Neuron (in vitro differentiated cells): ENCODE results near the gene HARS1.

Experiments
- H2AFZ ChIP-seq: one replicate; pipeline ENCODE4 v1.6.1; 2013; ENCODE audit warnings: low read depth, mild to moderate bottlenecking, inconsistent platforms, low read length, moderate library complexity
- H3K27me3 ChIP-seq: one replicate; pipeline ENCODE4 v1.6.1; 2013; ENCODE audit warnings: low read length; ENCODE audit not compliant: insufficient read depth
- H3K36me3 ChIP-seq: one replicate; pipeline ENCODE4 v1.6.1; 2013; ENCODE audit warnings: low read length; ENCODE audit not compliant: insufficient read depth
- H3K4me1 ChIP-seq: one replicate; pipeline ENCODE4 v1.6.1; 2013; ENCODE audit warnings: low read length; ENCODE audit not compliant: insufficient read depth
- H3K4me3 ChIP-seq: 2 replicates; pipeline ENCODE4 v1.5.1; 2013; ENCODE audit warnings: mild to moderate bottlenecking, low read length, moderate library complexity
- H3K9me3 ChIP-seq: one replicate; pipeline ENCODE4 v1.6.1; 2013; ENCODE audit warnings: low read length

HARS1 gene

DNA sequence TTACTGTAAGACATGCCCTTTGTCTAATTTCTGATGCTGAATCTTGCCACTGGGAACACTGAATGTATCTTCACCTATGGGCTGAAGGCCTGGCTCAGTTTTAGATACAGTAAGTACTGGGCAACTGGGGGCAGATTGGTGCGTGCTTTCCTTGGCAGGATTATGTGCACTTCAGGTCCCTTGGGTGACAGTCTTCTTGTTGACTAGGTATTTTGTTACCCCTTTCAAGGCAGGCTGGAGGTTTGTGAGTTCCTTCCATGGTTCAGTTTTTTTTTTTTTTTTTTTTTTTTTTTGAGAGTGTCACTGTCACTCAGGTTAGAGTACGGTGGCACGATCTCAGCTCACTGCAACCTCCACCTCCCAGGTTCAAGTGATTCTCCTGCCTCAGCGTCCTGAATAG is 16.6 kb upstream of the HARS1 start:
- Histone ChIP-seq H3K36me3 (peaks cover 47% of the 10 kb centered on the region), H3K27me3 (no peaks in the 10 kb centered on the region), H2AFZ (no peak overlapping the region), H3K4me3 (no peak overlapping the region), H3K9me3 (no peaks in the 10 kb centered on the region), H3K4me1 (no peaks in the 10 kb centered on the region)

DNA sequence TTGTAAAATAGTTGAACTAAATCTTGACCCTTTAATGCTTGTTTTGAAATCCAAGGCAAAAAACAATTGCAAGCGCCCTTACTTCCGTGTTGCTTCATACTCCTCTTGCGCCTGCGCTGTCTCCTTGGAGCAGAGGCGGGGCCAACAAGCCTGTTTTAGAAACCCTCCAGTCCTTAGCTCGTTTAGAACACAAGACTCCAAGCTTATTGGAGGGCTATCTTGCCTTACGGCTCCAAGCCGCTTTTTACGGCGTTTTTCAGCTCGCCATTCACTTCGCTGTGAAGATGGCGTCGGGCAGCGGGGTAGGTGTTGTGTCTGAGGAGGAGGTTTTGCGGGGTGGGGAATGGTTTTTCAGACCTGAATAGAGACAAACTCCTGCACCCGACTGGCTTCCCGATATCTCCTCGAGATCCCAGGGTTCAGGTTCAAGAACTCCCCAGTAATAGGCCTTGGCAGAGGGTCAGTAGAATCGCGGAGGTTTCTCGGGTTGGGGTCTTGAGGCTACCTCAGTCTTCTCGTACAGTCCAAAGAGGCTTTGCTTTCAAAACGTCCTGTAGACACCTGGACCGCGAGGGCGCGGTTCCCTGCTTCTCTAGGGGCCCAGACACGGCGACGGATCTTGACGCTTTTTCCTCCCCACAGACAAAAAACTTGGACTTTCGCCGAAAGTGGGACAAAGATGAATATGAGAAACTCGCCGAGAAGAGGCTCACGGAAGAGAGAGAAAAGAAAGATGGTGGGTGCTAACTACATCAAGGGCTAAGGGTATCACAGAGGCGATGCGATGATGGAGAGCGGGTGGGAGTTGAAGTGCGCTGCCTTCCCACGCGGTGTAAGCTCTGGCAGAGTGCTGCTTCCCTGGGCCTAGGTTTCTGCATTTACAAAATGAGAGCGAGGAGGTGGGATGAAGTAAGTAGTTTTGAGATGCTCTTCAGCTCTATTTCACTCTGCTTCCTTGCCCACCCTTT is 9.3 kb upstream of the HARS1 start, which contains the start of gene ZMAT2:
Gene ZMAT2 (plus strand): TSS at position 271 of the 968 bp plus-strand sequence. CDS start 14 bp downstream, at position 285.
- H3K36me3 ChIP-seq: peaks cover 83% of the 10 kb centered on the region
- H3K27me3 ChIP-seq: no peaks in the 10 kb centered on the region
- no peak within 1 kb of the TSS for H2AFZ ChIP-seq

GRCh38 chr5:140696891-140697492 is 5.8 kb upstream of the HARS1 start:
- no peaks in the 10 kb centered on the region for H3K9me3 ChIP-seq
- no peak overlapping the region for H3K4me3 ChIP-seq
- peaks cover 20% of the 10 kb centered on the region for H3K4me1 ChIP-seq
- peaks cover 70% of the 10 kb centered on the region for H3K36me3 ChIP-seq
- H3K27me3 ChIP-seq: no peaks in the 10 kb centered on the region
- H2AFZ ChIP-seq: no peak overlapping the region

More for the DNA sequence above, 9.3 kb upstream of the HARS1 start, which contains the start of gene ZMAT2:
- no peaks in the 10 kb centered on the region for H3K9me3 ChIP-seq
- H3K4me3 ChIP-seq: peak within 1 kb of the TSS; percentile 81
- H3K4me1 ChIP-seq: peaks cover 15% of the 10 kb centered on the region

DNA sequence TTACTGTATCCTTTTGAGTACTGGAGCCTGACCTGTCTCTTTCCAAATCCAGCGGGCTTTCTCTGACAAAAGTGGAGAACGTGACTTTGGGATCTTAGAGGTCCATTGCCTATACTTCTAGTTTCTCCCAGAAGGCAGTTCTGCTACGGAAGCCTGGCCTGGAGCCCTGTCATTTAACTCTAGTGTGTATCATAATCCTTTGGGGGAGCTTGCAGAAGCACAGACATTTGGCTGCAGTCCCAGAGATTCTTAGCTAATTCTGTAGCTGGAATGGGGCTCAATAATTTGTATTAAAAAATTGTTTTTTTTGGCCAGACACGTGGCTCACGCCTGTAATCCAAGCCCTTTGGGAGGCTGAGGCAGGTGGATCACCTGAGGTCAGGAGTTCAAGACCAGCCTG is 3.1 kb upstream of the HARS1 start:
- Histone ChIP-seq H3K4me1 (peaks cover 12% of the 10 kb centered on the region), H3K9me3 (no peaks in the 10 kb centered on the region), H3K36me3 (peaks cover 61% of the 10 kb centered on the region), H3K4me3 (no peak overlapping the region), H3K27me3 (no peaks in the 10 kb centered on the region), H2AFZ (no peak overlapping the region)

DNA sequence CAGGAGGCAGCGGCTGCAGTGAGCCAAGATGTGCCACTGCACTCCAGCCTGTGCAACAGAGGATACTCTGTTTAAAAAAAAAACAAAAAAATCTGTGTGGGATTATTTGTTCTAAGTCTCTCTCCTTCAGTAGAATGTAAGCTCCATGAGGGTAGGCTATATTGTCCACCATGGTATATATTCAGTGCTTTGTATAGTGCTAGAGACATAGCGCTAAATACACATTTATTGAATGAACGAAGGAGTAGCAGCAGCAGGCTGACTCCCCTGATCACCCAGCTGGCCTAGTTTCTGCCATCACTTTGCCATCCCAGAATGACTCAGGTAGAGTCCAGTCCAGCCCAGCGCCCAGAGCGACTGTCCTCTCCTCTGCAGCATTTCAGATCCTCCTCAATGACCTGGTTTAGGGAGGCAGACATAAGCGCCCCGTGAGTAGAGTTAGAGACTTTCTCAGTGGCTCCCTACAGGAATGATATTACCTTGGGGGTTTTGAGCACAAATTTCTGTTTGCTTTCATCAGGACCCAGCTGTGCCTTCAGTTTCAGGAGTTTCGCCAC is 716 bp downstream of the HARS1 start:
- H3K4me3 ChIP-seq: peak overlapping the region; percentile 63
- H3K9me3 ChIP-seq: no peaks in the 10 kb centered on the region
- no peaks in the 10 kb centered on the region for H3K27me3 ChIP-seq
- H3K36me3 ChIP-seq: peaks cover 43% of the 10 kb centered on the region
- peaks cover 12% of the 10 kb centered on the region for H3K4me1 ChIP-seq
- H2AFZ ChIP-seq: peak overlapping the region; percentile 13

- H3K4me1 ChIP-seq: no peaks in the 10 kb centered on the region
- no peak overlapping the region for H3K4me3 ChIP-seq
- no peak overlapping the region for H2AFZ ChIP-seq
- no peaks in the 10 kb centered on the region for H3K9me3 ChIP-seq
- peaks cover 78% of the 10 kb centered on the region for H3K36me3 ChIP-seq
- H3K27me3 ChIP-seq: no peaks in the 10 kb centered on the region
These were observed 12.2 kb downstream of the HARS1 start for GRCh38 chr5:140678993-140679392.

- Histone ChIP-seq H3K27me3 (no peaks in the 10 kb centered on the region), H3K36me3 (peaks cover 78% of the 10 kb centered on the region), H3K4me1 (no peaks in the 10 kb centered on the region), H3K4me3 (no peak overlapping the region), H2AFZ (no peak overlapping the region), H3K9me3 (no peaks in the 10 kb centered on the region)
These were observed 13.2 kb downstream of the HARS1 start for GRCh38 chr5:140677947-140678346.

DNA sequence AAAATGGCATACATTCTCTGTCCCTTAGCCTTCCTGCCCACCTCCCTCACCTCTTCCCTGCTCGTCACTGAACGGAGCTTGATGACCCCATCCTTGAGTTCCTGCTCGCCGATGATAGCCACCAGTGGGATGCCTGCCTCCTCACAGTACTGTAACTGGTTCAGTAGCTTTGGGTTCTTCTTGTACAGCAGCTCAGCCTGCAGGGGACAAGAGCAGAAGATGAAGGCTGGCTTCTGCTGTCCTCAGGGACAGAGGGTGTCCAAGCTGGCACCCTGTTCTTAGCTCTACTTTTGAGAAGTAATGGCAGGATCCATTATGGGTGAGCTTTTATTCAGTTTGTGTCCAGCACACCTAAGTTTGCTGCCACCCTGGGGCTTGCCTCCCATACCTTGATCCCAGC is 16.5 kb downstream of the HARS1 start:
- Histone ChIP-seq H3K9me3 (no peaks in the 10 kb centered on the region), H2AFZ (no peak overlapping the region), H3K27me3 (no peaks in the 10 kb centered on the region), H3K4me3 (no peak overlapping the region), H3K4me1 (no peaks in the 10 kb centered on the region), H3K36me3 (peaks cover 82% of the 10 kb centered on the region)

DNA sequence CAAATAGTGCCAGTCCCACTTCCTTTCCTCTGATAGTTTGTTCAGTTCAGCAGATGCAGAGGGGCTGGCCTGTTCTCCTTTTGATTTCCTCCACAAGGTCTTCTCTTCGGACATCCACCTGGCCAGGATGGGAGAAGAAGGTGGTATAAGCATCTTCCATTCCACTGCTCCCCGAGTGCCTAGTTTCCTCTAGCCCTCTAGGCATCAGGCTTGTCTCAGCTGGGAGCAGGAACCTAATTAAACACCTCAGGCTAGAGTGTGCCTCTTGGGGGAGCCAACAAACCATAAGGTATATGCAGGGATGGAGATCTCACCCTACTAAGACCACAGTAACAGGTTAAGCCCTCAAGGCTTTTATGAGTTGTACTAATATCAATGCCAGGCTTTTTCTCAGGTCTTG is 17.0 kb downstream of the HARS1 start:
- Histone ChIP-seq H3K4me1 (no peaks in the 10 kb centered on the region), H3K27me3 (no peaks in the 10 kb centered on the region), H3K4me3 (no peak overlapping the region), H3K9me3 (no peaks in the 10 kb centered on the region), H2AFZ (no peak overlapping the region), H3K36me3 (peaks cover 82% of the 10 kb centered on the region)

- no peaks in the 10 kb centered on the region for H3K9me3 ChIP-seq
- H3K36me3 ChIP-seq: peaks cover 85% of the 10 kb centered on the region
- H2AFZ ChIP-seq: no peak within 1 kb of the TSS
- no peaks in the 10 kb centered on the region for H3K4me1 ChIP-seq
- H3K27me3 ChIP-seq: no peaks in the 10 kb centered on the region
- H3K4me3 ChIP-seq: no peak within 1 kb of the TSS
These were observed 17.8 kb downstream of the HARS1 start, which contains the start of gene DND1 for GRCh38 chr5:140673187-140673976. TSS of gene DND1 (minus strand) at chr5:140673576. CDS start at chr5:140673542, 34 bp downstream.

- Histone ChIP-seq H2AFZ (no peak overlapping the region), H3K4me1 (no peaks in the 10 kb centered on the region), H3K27me3 (no peaks in the 10 kb centered on the region), H3K4me3 (no peak overlapping the region), H3K9me3 (no peaks in the 10 kb centered on the region), H3K36me3 (peaks cover 86% of the 10 kb centered on the region)
These were observed 18.5 kb downstream of the HARS1 start for GRCh38 chr5:140672455-140673186.

DNA sequence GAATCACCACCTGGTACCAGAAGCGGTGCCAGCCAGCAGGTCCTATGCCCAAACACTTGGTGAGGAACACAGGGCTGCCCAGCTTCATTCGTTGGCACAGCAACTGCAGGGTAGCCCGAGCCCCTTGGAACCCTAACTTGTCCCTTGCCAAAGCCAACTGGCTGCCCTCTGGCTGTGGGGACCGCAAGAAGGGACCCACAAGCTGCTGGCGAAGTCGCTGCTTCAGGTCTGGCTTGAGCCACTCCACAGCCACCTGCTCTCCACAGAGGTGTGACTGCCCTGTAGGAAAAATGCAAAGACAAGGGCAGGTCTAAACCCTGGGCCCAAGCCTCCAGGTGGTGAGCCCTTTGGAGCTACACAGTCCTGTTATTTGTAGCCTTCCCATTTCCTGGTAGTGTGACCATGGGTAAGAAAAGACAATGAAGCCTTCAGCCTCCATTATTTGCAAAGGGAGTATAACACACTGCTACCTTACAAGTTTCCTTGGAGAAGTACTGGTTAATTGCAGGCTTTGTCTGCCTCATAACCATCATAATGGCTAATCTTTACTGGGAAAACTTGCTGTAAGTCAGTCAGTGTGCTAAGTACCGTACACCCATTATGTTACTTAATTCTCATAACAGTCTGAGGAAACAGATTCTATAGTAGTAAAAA is 19.6 kb downstream of the HARS1 start:
- Histone ChIP-seq H3K36me3 (peaks cover 85% of the 10 kb centered on the region), H3K27me3 (no peaks in the 10 kb centered on the region), H3K9me3 (no peaks in the 10 kb centered on the region), H3K4me1 (no peaks in the 10 kb centered on the region), H3K4me3 (no peak overlapping the region), H2AFZ (no peak overlapping the region)
